ENCODE measurements around the gene MYO3A.

MYO3A gene

DNA sequence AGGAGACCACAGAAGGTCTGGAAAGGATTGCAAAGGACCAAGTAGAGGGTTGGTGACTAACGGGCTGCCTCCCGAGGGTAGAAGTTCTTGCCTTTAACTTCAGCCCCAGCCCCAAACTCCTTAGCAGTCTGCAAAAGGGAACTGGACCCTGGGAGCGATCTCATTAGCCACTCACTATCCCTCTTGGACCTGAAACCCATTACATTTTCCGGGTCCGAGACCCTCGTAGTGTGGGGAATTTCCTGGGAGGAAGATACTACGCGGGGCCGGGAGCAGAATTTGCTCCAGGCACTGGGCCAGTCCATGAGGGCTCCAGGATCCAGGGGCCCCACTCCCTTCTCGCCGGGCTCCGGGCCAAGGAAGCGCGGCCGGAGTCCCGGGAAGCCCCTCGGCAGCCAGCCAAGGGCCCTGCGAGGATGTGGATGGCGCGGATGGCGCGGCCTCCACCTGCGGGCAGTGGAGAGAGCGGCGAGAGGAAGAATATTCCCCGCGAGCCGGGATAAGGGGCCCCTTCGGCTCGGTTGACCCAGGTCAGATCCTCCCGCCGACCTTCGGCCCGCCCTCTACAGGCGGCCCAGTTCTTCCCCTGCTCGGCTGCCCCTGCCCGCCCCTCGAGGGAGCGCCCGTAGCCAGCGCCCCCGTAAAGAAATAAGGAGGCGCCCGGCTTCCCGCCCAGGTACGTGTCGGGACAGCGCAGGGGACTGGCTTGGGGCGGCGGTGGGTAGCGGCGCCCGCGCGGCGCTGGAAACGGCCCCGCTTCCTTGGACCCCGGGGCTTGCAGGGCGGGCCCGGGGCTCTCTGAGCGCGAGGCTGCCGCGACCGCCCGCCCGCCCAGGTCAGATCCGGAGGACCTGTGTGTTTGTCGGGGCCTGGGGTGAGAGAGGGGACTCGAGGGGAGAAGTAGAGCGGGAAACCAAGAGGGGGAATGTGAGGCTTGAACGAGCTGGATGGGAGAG lies at the start of gene MYO3A:
TSS of gene MYO3A (plus strand) at position 577 of the 956 bp plus-strand sequence. CDS start 17,882 bp downstream, outside the sequence.
- DNase-seq (ENCODE audit: low read depth in 1 of 2, low spot score in 1 of 2), result no peak

DNA sequence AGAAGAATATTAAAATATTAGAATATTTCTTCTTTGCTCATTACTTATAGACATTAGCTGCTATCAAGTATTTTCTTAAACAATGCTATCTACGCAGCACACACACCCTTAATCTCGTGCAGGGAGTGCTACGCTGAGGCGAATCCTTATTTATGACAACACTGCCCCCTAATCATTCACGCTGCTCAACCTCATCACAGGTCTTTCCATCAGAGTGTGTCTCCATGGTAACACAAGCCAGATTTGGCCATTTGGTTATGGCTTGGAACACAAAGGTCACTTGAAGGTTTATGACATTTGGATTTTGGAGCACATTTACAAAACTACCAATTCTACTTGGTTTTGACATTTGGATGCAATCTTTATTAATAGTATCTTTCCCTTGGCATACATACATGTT lies 45.4 kb upstream of the MYO3A start:
- DNase-seq (ENCODE audit: low read depth in 1 of 2, low spot score in 1 of 2), result no peak

DNA sequence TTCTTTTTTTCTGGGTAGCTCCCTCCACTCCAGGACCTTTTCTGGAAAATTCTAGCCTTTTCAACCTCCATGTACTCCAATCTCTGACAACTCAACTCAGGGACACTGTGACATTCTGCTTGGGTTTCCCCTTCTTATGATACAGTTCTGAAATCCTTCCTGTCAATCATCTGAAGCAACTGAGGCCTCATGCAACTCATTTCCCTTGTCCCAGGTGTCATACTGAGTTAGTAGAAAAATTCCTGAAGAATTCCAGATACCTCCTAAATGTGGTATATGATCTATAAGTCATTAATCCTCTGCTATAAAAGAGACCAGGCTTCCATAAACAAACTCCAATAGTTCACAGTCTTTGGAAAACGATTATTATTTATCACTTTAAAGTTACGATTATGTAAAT lies 43.0 kb upstream of the MYO3A start:
- no peak for DNase-seq (ENCODE audit: low read depth in 1 of 2, low spot score in 1 of 2)

GRCh38 chr10:25895856-25896255 lies 38.2 kb upstream of the MYO3A start:
- no peak for DNase-seq (ENCODE audit: low read depth in 1 of 2, low spot score in 1 of 2)

DNA sequence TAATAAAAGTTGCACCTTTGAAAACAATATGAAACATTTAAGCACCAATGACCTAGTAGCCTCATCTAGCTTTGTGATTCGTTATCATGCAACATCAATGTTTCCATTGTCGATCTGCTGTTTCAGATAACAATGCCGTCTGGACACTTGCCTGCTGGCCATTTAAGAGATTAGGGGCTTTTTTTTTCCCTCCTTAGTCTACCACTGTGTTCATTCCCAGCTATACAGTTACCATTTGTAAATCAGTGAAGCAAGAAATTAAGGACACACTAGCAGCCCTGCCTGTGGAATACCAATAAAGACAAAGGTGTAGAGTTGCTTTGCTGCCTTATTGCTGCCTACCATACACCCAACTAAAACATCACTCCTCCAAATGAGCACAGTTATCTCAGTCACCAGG lies 37.6 kb upstream of the MYO3A start:
- no peak for DNase-seq (ENCODE audit: low read depth in 1 of 2, low spot score in 1 of 2)

DNA sequence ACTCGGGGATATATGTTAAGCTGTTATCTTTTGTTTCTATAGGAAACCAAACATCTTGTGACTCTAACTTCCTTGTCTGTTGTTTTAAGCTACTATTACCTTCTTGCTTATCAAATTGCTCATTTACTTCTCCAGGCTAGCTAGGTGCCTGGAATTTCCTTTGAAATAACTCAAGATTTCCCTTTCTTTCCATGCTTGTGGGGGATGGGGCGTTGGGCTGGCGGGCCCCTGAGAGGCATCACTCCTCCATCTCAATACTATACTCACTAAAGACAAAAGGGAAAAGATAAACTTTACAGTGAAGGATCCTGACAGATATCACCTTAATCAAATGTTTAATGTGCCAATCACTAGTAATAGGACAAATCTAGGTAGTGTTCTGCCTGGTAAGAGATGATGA lies 34.7 kb upstream of the MYO3A start:
- no peak for DNase-seq (ENCODE audit: low read depth in 1 of 2, low spot score in 1 of 2)

DNA sequence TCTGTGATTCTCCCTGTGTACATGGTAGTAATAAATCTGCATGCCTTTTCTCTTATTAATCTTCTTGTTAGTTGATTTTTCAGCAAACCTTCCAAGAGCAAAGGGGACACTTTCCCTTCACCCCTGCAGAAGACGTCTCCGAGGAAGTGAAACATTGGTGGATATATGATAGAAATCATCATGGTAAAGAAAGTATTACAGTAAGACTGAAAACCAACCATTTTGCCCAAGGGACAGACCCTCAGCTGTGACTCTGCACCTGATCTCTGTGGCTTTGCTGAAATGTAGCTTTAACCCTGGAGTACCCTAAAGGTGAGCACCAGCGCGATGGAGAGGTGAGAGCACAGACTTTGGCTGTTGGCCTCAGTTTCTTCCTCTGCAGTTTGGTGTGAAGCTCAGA lies 32.8 kb upstream of the MYO3A start:
- no peak for DNase-seq (ENCODE audit: low read depth in 1 of 2, low spot score in 1 of 2)

DNA sequence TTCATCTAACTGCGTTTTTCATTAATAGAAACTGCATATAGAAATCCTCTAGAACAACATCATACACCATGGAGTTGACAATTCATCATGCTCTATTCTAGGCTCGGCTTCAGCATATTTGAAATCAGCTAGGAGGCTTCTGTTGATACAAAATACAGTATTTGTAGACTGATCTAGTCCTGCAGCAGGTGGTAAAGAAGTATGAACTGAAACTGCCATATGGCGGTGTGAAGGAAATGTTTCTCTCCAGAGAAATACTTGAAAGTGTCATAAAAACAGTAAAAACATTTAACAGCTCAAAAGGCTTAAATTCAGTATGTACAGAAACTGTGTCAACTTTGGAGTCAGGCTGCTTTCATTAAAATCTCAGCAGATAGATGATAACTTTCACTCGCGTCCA lies 32.0 kb upstream of the MYO3A start:
- DNase-seq (ENCODE audit: low read depth in 1 of 2, low spot score in 1 of 2), result no peak

GRCh38 chr10:25907261-25907660 lies 26.8 kb upstream of the MYO3A start:
- DNase-seq (ENCODE audit: low read depth in 1 of 2, low spot score in 1 of 2), result no peak

DNA sequence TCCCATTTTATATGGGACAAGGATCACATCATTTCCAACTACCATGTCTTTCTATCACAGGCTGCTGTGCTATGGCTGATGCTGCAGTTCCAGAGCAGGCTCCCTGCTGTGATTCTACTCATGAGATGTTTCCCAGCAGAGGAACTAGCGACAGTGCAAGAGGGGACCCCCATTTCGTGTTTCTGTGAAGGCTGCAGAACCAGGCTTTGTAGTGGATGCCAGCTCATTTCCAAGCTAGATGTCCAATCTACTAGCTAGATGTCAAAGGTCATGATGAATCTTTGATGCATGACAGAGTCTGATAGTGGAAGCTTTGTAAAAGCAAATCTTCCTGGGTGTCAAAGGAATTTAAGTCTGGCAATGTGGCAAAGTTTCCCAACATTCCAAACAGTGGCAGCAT lies 21.2 kb upstream of the MYO3A start:
- no peak for DNase-seq (ENCODE audit: low read depth in 1 of 2, low spot score in 1 of 2)

GRCh38 chr10:25914776-25915175 lies 19.3 kb upstream of the MYO3A start:
- no peak for DNase-seq (ENCODE audit: low read depth in 1 of 2, low spot score in 1 of 2)

- no peak for DNase-seq (ENCODE audit: low read depth in 1 of 2, low spot score in 1 of 2)
Measured at GRCh38 chr10:25934621-25935139, 651 bp downstream of the MYO3A start.

GRCh38 chr10:25938405-25938804 lies 4.4 kb downstream of the MYO3A start:
- no peak for DNase-seq (ENCODE audit: low read depth in 1 of 2, low spot score in 1 of 2)

DNA sequence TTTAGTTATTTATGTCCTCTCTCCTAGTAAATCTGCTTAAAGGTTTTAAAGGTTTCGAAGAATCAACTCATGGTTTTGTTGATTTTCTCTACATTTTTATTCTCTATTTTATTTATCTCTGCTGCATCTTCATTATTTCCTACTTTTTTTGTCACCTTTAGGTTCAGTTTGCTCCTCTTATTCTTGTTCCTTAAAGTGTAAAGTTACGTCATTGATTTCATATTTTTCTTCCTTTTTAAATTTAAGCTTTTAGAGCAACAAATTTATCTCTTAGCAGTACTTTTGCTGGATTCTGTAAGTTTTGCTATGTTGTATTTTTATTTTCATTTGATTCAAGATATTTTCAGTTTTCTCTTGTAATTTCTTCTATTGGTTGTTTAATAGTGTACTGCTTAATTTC lies 10.7 kb downstream of the MYO3A start:
- DNase-seq (ENCODE audit: low read depth in 1 of 2, low spot score in 1 of 2), result no peak

DNA sequence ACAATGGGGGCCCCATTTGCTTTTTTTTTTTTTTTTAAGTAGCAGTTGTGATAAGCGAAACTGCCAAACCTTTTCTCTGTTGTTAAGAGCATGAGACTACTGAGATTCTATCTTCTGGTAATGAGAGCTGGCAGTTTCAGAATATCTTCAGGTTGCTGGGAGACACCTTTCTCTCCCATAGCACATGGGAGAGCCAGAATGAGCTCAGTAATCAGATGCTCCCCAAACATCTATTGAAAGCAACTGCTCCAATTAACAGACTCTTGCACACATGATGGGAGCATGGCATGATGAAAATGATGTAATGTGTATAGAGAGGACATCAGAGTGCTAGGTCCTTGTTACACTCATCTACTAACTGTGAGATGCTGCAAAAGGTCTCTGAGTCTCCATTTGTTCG lies 18.8 kb downstream of the MYO3A start:
- DNase-seq (ENCODE audit: low read depth in 1 of 2, low spot score in 1 of 2), result no peak

DNA sequence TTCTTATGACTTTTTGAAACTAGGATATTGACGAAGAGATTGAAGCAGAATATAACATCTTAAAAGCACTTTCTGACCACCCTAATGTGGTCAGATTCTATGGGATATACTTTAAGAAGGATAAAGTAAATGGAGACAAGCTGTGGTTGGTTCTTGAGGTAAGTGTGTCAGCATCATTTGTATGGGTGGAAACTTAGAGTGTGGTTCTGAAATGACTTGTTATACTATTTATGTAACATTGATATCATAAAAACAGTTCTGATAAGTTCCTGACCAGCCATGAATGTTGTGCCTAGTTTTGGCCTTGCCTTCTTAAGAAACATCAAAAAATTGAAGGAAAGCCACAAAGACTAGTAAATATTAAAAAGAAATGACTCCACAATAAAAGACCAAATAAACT lies 20.8 kb downstream of the MYO3A start:
- DNase-seq (ENCODE audit: low read depth in 1 of 2, low spot score in 1 of 2), result no peak

- DNase-seq (ENCODE audit: low read depth in 1 of 2, low spot score in 1 of 2), result no peak
Measured at GRCh38 chr10:25959540-25960232, 25.7 kb downstream of the MYO3A start.

- DNase-seq (ENCODE audit: low read depth in 1 of 2, low spot score in 1 of 2), result no peak
Measured at GRCh38 chr10:25965584-25965983, 31.6 kb downstream of the MYO3A start.

- DNase-seq (ENCODE audit: low read depth in 1 of 2, low spot score in 1 of 2), result no peak
Measured at GRCh38 chr10:25966844-25967243, 32.8 kb downstream of the MYO3A start.

- DNase-seq (ENCODE audit: low read depth in 1 of 2, low spot score in 1 of 2), result no peak
Measured at GRCh38 chr10:25972631-25973030, 38.6 kb downstream of the MYO3A start.

GRCh38 chr10:25974897-25975459 lies 40.9 kb downstream of the MYO3A start:
- no peak for DNase-seq (ENCODE audit: low read depth in 1 of 2, low spot score in 1 of 2)

- DNase-seq (ENCODE audit: low read depth in 1 of 2, low spot score in 1 of 2), result no peak
Measured at GRCh38 chr10:25978771-25979170, 44.7 kb downstream of the MYO3A start.

All from stimulated activated CD4-positive, alpha-beta T cell treated with anti-CD3 and anti-CD28 coated beads, Interleukin-15, amount 100 ng/mL, for 1 hour (primary cell).